ENCODE data around the gene SLC45A3. TPM values are rescaled to one million over a fixed set of nuclear protein-coding genes. Genes with fewer than 3 reads are reported as not detected.

SLC45A3 gene
- total RNA-seq, 1 experiment from 2014 or later: 16.7 TPM

DNA sequence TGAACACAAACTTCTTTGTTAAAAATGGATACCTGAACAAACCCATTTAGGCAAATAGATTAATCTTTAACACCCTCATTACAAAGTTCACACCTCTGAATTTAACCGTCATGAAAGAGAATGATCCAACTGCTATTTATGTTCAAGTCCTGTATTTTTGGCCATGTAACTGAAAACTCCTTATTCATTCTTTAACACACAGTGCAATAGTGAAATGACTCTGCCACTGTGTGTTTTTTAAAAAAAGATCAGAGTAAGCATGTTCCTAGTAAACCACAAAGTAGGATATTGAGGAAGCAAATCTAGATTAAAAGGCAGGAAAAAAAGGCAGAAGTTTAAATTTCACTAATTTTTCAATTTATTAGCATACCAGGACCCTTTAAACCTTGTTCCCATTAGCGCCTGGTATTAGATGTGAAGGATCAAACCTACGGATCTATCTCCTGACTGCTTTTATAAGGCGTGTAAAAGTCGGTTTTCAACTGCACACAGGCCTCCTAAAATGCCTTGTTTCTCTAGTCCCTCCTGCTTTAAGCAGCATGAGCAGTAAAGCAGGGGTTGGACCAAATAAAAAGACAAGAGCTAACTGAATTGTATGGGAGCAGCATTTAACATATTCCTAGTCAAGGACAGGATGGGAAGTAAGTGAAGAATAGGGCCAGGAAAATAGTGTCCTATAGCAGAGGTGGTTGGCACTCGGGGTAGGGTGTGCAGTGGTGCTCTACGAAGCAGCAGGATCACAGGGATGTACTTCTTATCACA is 36.2 kb upstream of the SLC45A3 start:
- peaks cover 31 to 35% of the 10 kb centered on the region in 2 experiments for H3K4me1 Mint-ChIP-seq
- Histone ChIP-seq H2BK20ac (ENCODE audit: low read depth, low read length, poor library complexity, severe bottlenecking) (no peak overlapping the region), H3K23ac (ENCODE audit: insufficient read length, low read depth, low read length) (no peak overlapping the region), H2AFZ (ENCODE audit: low read length) (no peak overlapping the region), H3K9ac (ENCODE audit: extremely low read depth, insufficient read length, low read length) (no peak overlapping the region), H3T11ph (ENCODE audit: low read length) (no peak overlapping the region), H2BK15ac (ENCODE audit: low read depth, low read length) (no peak overlapping the region), H3K23me2 (ENCODE audit: insufficient read length, low read depth, low read length, poor library complexity, severe bottlenecking) (no peaks in the 10 kb centered on the region), H2BK12ac (ENCODE audit: insufficient read length, low read depth, low read length) (no peak overlapping the region), H4K5ac (ENCODE audit: insufficient read length, low read depth, low read length) (no peak overlapping the region), H4K8ac (replicated peaks; ENCODE audit: insufficient read length, low read depth, low read length) (no peak overlapping the region), H4K20me1 (ENCODE audit: control insufficient read depth, insufficient read depth, insufficient read length) (no peaks in the 10 kb centered on the region), H2BK120ac (ENCODE audit: low read depth, low read length, poor library complexity, severe bottlenecking) (no peak overlapping the region), H2AK5ac (ENCODE audit: insufficient read length, low read length) (no peak overlapping the region), H3K14ac (ENCODE audit: insufficient read depth, low read length) (no peak overlapping the region), H2BK5ac (ENCODE audit: insufficient read length, low read length) (no peak overlapping the region), H3K27ac (ENCODE audit: insufficient read length, low read depth, low read length) (no peak overlapping the region), H3K79me2 (ENCODE audit: insufficient read depth, low read length) (no peaks in the 10 kb centered on the region), H4K91ac (ENCODE audit: insufficient read length, low read depth, low read length) (no peak overlapping the region), H3K56ac (ENCODE audit: insufficient read length, low read depth, low read length) (no peak overlapping the region), H3K27me3 (ENCODE audit: insufficient read depth, low read length) (no peaks in the 10 kb centered on the region), H3K4me2 (ENCODE audit: insufficient read depth, insufficient read length, low read length) (no peak overlapping the region), H3K79me1 (ENCODE audit: insufficient read depth, low read depth, low read length, poor library complexity, severe bottlenecking) (no peaks in the 10 kb centered on the region), H3K18ac (ENCODE audit: insufficient read length, low read depth, low read length) (no peak overlapping the region), H3K4ac (ENCODE audit: low read depth, low read length) (no peak overlapping the region), H3K4me1 (ENCODE audit: insufficient read depth, low read length) (no peaks in the 10 kb centered on the region), H3K9me3 (ENCODE audit: control insufficient read depth, low read depth, low read length) (no peaks in the 10 kb centered on the region)
- peaks cover 28 to 67% (median 61%) of the 10 kb centered on the region in 3 experiments; a peak in 6 of 7 replicates for H3K36me3 Mint-ChIP-seq (ENCODE audit: insufficient read depth in 1 of 3, low read depth in 3 of 3)
- no peaks in the 10 kb centered on the region for H3K9me3 Mint-ChIP-seq
- no peak for DNase-seq
- peak overlapping the region in 2 of 3 experiments; percentile 23 to 52; a peak in 3 of 7 replicates for H3K27ac Mint-ChIP-seq
- TF ChIP-seq CTCF (conservative IDR thresholded peaks at IDR 0.05): no peak
- H3K4me3 Mint-ChIP-seq: no peak overlapping the region
- no CpG with 5 or more reads among the region's 7 CpGs for WGBS (ENCODE audit: extremely low coverage, insufficient read length, low lambda C conversion rate)
- H3K27me3 Mint-ChIP-seq (ENCODE audit: low read depth): no peaks in the 10 kb centered on the region
